ENCODE measurements around the gene ZFC3H1.
"Not testable (repeated sequence)": the region's sequence is repeated elsewhere in the genome, so short reads cannot be mapped to it uniquely, and the experiment has no call there.

The ZFC3H1 gene

DNA sequence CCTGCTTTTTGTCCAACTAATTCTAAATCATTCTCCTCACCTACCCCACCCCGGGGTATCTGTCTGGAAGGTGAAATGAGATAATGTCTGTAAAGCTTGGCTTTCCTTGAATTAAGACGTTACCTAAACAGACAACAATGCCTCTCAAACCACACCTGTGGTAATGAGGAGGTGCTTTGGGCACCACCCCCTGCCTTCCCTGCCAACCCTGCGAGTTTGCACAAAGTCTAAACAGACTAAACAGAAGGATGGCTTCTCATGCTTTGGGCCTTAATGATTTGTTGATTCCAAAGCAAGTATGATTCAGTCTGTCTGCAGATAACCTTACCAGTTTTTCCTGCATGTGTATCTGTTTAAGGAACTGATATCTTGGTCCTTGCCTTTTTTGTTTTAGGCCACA is 82.4 kb downstream of the ZFC3H1 start:
- TF ChIP-seq, protein P1, sequence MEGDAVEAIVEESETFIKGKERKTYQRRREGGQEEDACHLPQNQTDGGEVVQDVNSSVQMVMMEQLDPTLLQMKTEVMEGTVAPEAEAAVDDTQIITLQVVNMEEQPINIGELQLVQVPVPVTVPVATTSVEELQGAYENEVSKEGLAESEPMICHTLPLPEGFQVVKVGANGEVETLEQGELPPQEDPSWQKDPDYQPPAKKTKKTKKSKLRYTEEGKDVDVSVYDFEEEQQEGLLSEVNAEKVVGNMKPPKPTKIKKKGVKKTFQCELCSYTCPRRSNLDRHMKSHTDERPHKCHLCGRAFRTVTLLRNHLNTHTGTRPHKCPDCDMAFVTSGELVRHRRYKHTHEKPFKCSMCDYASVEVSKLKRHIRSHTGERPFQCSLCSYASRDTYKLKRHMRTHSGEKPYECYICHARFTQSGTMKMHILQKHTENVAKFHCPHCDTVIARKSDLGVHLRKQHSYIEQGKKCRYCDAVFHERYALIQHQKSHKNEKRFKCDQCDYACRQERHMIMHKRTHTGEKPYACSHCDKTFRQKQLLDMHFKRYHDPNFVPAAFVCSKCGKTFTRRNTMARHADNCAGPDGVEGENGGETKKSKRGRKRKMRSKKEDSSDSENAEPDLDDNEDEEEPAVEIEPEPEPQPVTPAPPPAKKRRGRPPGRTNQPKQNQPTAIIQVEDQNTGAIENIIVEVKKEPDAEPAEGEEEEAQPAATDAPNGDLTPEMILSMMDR (IDR thresholded peaks at IDR 0.05; ENCODE audit: insufficient read depth, missing control alignments), result no peak
- no peak for FAIRE-seq
- DNase-seq (ENCODE audit: insufficient read length, low spot score), result no peak

DNA sequence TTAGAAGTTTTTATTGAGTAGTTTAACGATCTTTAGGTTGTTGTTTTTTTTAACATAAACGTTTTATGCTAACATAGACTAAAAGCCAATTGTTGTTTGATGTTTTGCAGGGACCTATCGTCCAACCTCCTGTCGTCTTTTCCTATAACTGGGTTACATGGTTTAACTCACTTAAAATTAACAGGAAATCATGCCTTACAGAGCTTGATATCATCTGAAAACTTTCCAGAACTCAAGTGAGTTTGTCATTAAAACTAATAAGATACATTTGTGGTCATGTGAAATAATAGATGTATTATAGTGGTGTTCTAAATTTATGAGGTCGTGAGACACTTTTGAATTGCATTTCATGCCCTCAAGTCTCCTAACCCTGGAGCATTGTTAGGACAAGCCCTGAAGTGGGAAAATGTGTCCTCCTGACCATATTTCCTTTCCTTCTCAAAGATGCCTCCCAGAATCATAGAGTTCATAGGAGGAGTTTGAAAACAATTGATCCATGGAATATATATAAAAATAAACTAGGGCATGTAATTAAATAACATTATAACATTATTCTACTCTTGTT is 84.9 kb downstream of the ZFC3H1 start:
- TF ChIP-seq, protein P1 (IDR thresholded peaks at IDR 0.05; ENCODE audit: insufficient read depth, missing control alignments), result no peak
- no peak for DNase-seq (ENCODE audit: insufficient read length, low spot score)
- no peak for FAIRE-seq

DNA sequence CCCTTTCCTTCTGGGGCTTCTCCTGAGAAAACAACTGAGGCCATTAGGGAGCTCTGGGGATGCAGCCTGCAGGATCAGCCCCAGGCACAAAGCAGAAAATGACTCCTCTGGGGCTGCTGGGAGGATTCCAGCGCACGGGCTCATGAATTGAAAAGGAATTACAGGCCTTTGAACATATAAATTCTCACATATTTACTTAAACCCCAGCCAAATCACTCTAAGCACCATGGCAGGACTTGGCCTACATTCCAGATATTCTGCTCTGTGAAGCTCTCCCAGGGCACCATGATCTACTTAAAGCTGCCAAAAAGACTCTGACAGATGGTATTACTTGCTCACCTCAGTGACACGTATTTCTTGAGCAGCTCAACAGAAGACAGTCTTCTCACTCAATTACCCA is 87.2 kb downstream of the ZFC3H1 start:
- no peak for DNase-seq (ENCODE audit: insufficient read length, low spot score)
- TF ChIP-seq, protein P1 (IDR thresholded peaks at IDR 0.05; ENCODE audit: insufficient read depth, missing control alignments), result no peak
- FAIRE-seq, result no peak

DNA sequence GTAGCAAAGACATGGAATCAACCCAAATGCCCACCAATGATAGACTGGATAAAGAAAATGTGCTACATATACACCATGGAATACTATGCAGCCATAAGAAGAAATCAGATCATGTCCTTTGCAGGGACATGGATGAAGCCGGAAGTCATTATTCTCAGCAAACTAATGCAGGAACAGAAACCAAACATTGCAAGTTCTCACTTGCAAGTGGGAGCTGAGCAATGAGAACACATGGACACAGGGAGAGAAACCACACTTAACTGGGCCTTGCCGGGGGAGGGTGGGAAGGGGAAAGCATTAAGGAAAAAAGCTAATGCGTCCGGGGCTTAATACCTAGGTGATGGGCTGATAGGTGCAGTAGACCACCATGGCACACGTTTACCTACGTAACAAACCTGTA is 93.8 kb downstream of the ZFC3H1 start:
- FAIRE-seq; DNase-seq (ENCODE audit: insufficient read length, low spot score): not testable (repeated sequence)

DNA sequence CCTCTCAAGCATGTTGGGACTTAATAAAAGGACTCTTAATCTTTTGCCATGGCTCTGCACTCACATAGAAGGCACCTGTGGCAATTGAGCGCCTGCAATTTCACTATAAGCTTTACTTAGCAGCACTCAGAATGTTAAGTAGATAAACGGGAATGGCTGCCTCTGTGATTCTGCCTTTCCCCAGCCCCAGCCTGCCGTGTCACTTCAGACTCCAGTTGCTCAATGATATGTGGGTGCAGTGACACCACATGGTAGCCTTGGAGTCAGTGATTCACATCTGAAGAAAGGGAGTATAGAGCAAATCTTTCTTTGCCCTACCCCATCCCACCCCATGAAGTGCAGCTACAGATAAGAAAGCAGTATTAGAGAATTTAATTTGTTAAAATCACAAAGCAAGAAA is 96.1 kb downstream of the ZFC3H1 start:
- DNase-seq (ENCODE audit: insufficient read length, low spot score) (no peak), FAIRE-seq (no peak)
- TF ChIP-seq, protein P1 (IDR thresholded peaks at IDR 0.05; ENCODE audit: insufficient read depth, missing control alignments), result no peak

DNA sequence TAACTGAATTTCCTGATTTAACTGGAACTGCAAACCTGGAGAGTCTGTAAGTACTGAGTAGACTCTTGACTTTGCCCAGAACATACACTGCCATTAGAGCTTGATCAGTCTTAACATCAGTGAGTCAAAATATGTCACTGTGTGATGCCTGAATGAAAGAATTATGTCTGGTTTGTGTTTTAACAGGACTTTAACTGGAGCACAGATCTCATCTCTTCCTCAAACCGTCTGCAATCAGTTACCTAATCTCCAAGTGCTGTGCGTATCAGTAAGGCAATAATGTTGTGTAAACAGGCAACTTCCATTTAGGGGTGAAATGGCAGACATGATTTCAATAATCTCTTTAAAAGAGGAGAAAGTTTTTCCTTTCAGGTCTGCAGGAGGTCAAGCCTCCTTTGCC is 97.0 kb downstream of the ZFC3H1 start:
- FAIRE-seq, result no peak
- TF ChIP-seq, protein P1 (IDR thresholded peaks at IDR 0.05; ENCODE audit: insufficient read depth, missing control alignments), result no peak
- no peak for DNase-seq (ENCODE audit: insufficient read length, low spot score)

DNA sequence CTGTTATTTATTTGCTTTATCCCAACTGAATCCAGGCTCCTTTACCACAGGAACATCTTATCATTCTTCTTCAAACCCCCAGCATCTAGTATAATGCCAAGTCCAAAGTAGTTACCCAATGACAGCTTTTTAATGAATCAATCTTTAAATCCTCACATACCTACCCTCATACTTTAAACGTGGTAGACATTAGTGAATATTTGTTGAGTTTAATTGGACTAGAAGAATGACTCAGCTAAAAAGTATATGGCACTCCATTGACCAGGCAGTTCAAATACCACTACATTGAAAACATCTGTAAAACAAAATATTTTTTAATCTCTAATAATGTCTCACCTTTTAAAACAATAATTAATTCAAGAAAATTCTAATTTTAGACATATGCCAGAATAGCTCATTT is 98.1 kb downstream of the ZFC3H1 start:
- DNase-seq (ENCODE audit: insufficient read length, low spot score) (no peak), FAIRE-seq (no peak)
- TF ChIP-seq, protein P1 (IDR thresholded peaks at IDR 0.05; ENCODE audit: insufficient read depth, missing control alignments), result no peak
